Osteocyte (in vitro differentiated cells): ENCODE measurements around the gene SLC31A2. TPM values are rescaled to one million over a fixed set of nuclear protein-coding genes. Genes with fewer than 3 reads are reported as not detected.

ENCODE experiments used
- DNase-seq: peaks from one replicate; pipeline ENCODE4 v3.0.0; 2021; ENCODE audit warnings: mixed read lengths; ENCODE audit not compliant: unreplicated experiment; ENCODE audit errors: extremely low spot score
- H3K27ac Mint-ChIP-seq: one replicate; pipeline ENCODE4 v1.8.0; 2021; ENCODE audit warnings: mild to moderate bottlenecking, mixed read lengths; ENCODE audit not compliant: unreplicated experiment
- H3K27me3 Mint-ChIP-seq: one replicate; pipeline ENCODE4 v1.8.0; 2021; ENCODE audit warnings: mixed read lengths; ENCODE audit not compliant: unreplicated experiment
- H3K36me3 Mint-ChIP-seq: one replicate; pipeline ENCODE4 v1.8.0; 2021; ENCODE audit warnings: mixed read lengths; ENCODE audit not compliant: unreplicated experiment
- H3K4me1 Mint-ChIP-seq: one replicate; pipeline ENCODE4 v1.8.0; 2021; ENCODE audit warnings: mixed read lengths; ENCODE audit not compliant: unreplicated experiment
- H3K4me3 Mint-ChIP-seq: one replicate; pipeline ENCODE4 v1.8.0; 2021; ENCODE audit warnings: mild to moderate bottlenecking, moderate library complexity, mixed read lengths; ENCODE audit not compliant: unreplicated experiment
- H3K9me3 Mint-ChIP-seq: one replicate; pipeline ENCODE4 v1.8.0; 2021; ENCODE audit warnings: mixed read lengths; ENCODE audit not compliant: unreplicated experiment
- total RNA-seq: library from RNA; stranded (reverse); gene quantifications from 2 replicates; pipeline ENCODE4 v1.2.1, GENCODE V29; 2021
- TF ChIP-seq, protein P1 (sequence below): fragments of 200-600 bp; sonication (generic); IDR thresholded peaks from 2 replicates; pipeline ENCODE4 v1.5.0; 2021; ENCODE audit warnings: antibody characterized with exemption, mild to moderate bottlenecking, moderate library complexity

SLC31A2 gene
- total RNA-seq, 1 donor from 2014 or later, result 3.3 TPM

DNA sequence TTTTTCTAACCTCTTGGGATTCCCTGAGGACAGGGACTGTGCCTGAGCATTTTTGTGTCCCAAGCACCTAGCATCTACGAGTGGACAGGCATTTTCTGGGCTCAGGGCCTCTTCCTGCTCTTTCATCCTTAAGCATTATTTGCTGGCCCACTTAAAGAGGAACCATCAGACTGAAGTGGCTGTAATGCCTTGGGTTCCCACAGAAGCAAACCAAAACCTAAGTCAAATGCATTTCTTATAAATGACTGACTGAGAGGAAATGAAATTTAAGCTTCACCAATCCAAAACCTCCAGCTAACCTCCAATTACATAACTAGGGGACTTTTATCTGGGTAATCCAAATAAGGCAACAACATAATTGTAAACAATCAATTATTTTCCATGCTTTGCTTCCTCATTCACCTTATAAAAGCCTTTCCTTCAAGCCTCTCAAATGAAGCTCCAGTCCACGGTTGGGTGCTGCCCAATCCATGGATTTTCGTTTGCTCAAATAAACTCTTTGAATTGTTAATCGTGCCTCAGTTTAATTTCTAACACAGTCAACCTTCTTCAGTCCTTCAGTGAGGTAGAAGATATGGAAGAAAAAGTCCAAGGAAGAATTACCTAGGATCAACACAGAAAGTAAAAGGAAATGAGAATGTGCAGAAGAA, 25.3 kb upstream of the SLC31A2 start:
- Mint-ChIP-seq H3K27ac (no peak overlapping the region), H3K36me3 (no peaks in the 10 kb centered on the region), H3K4me1 (no peaks in the 10 kb centered on the region), H3K9me3 (no peaks in the 10 kb centered on the region), H3K27me3 (peaks cover 12% of the 10 kb centered on the region), H3K4me3 (no peak overlapping the region)
- no peak for DNase-seq
- TF ChIP-seq, protein P1, sequence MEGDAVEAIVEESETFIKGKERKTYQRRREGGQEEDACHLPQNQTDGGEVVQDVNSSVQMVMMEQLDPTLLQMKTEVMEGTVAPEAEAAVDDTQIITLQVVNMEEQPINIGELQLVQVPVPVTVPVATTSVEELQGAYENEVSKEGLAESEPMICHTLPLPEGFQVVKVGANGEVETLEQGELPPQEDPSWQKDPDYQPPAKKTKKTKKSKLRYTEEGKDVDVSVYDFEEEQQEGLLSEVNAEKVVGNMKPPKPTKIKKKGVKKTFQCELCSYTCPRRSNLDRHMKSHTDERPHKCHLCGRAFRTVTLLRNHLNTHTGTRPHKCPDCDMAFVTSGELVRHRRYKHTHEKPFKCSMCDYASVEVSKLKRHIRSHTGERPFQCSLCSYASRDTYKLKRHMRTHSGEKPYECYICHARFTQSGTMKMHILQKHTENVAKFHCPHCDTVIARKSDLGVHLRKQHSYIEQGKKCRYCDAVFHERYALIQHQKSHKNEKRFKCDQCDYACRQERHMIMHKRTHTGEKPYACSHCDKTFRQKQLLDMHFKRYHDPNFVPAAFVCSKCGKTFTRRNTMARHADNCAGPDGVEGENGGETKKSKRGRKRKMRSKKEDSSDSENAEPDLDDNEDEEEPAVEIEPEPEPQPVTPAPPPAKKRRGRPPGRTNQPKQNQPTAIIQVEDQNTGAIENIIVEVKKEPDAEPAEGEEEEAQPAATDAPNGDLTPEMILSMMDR, result no peak

DNA sequence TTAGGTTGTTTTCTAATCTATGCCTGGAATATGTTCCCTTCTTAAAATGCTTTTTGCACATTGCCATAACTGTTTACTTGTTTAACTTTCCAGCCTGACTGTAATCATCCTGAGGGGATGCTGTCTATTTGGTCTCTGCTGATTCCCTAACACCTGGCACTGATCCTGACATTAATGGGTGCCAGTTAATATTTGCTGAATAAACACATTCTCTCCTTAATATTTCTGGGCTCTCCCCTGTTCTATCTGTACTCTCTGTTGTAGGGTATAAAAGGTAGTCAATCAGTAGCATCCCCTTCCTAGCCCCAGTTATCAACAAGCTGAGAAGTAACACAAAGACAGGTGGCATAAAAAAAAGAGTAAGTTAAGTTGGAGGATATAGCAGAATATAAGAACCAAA, 21.3 kb upstream of the SLC31A2 start:
- H3K9me3 Mint-ChIP-seq, result no peaks in the 10 kb centered on the region
- DNase-seq, result no peak
- H3K27me3 Mint-ChIP-seq, result peaks cover 15% of the 10 kb centered on the region
- H3K27ac Mint-ChIP-seq, result no peak overlapping the region
- no peak overlapping the region for H3K4me3 Mint-ChIP-seq
- H3K4me1 Mint-ChIP-seq, result no peaks in the 10 kb centered on the region
- H3K36me3 Mint-ChIP-seq, result no peaks in the 10 kb centered on the region
- TF ChIP-seq, protein P1, result no peak

DNA sequence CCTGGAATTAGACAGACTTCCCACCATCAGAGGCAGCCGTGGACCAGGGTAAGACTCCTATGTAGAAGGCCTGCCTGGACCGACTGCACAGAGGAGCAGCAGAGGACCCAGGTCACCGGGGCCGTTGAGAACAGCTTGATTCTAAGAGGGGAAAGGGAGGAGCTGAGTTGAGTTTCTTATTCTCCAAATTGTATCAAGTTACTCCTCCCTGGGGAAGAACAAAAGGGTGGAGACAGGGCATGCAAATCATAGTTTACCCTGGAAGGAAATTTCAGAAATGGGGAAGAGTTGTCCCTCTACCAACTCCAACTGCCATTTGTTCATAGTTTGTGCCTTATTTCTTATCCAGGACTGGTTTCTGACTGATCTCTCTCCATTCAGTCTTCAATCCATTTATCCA, 20.9 kb upstream of the SLC31A2 start:
- no peak overlapping the region for H3K27ac Mint-ChIP-seq
- no peak for DNase-seq
- no peak overlapping the region for H3K4me3 Mint-ChIP-seq
- no peaks in the 10 kb centered on the region for H3K4me1 Mint-ChIP-seq
- TF ChIP-seq, protein P1, result no peak
- no peaks in the 10 kb centered on the region for H3K36me3 Mint-ChIP-seq
- peaks cover 15% of the 10 kb centered on the region for H3K27me3 Mint-ChIP-seq
- H3K9me3 Mint-ChIP-seq, result no peaks in the 10 kb centered on the region

DNA sequence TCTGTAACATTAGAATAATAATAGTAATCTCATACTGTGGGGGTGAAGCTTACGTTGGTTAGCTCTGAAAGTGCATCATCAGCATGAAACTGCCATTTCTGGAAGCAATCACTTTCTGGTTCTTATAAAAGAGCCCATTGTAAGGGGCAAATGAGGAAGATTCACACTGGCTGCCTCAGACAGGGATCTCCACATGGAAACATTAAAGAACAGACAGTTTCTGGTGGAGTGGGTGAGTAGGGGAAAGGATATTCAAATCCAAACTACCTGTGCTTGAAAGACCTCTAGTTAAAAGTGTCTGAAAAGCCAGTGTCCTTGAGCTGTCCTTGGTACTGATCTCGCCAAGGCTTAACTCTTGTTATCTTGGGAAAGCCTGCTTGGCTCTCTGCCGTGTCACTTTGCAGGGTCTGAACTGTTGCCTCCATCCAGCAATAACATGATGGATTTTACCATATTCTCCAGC, 19.1 kb upstream of the SLC31A2 start:
- Mint-ChIP-seq H3K36me3 (no peaks in the 10 kb centered on the region), H3K4me3 (no peak overlapping the region), H3K4me1 (no peaks in the 10 kb centered on the region), H3K27me3 (peaks cover 13% of the 10 kb centered on the region), H3K27ac (no peak overlapping the region), H3K9me3 (no peaks in the 10 kb centered on the region)
- TF ChIP-seq, protein P1, result no peak
- DNase-seq, result no peak

DNA sequence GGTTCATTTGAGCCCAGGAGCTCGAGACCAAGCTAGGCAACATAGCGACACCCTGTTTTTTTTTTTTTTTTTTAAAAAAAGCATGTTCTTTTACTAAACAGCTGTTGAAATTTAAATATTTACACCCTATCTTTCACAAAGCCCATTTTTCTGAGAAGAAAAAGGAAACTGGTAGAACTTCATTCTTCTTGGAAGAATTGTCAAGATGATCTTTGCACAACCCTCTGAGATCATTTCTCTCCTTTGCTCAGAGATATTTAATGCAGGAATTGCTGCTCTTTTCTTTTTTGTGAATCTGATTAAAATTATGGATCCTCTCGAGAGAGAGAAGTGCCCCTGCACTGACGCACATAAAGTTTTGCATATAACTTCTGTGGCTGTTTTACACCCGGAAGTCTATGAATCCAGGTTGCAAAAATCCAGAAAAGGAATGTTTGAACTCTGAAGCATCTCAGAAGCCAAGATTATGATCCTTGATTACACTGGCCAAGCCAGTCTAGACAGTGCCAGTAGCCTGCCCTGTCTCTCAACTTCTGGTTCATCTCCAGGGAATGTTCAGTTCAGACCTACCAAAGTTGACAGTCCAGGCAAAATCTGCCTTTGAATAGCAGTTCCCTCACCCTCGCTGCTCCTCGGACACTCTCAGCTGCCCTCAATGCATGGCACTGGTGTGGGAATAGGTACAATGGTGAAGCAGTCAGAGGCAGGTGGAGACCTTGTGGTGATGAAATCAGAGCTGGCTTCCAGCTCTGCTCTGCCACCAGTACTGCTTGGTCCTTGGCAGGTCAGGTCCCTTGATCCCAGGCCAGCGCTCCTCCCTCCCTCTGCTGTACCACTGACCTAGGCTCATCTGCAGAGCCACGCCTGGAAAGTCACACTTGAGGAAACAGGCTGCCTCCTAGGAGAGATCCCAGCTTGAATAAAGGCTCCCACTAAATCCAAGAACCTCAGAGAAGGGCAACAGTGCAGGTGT, 13.3 kb upstream of the SLC31A2 start:
- Mint-ChIP-seq H3K4me1 (no peaks in the 10 kb centered on the region), H3K36me3 (no peaks in the 10 kb centered on the region), H3K4me3 (no peak overlapping the region), H3K27ac (no peak overlapping the region), H3K9me3 (peaks cover 6% of the 10 kb centered on the region), H3K27me3 (peaks cover 21% of the 10 kb centered on the region)
- TF ChIP-seq, protein P1, result no peak
- no peak for DNase-seq
